Sigmoid colon (tissue), 4 donors: ENCODE data around the gene SH3RF2.

Source experiments
- POLR2AphosphoS5 ChIP-seq, 4 donors: sonication (generic); formaldehyde crosslinking; IDR thresholded peaks; one replicate each; pipeline ENCODE4 v1.6.1; 2017; ENCODE audit warnings: antibody characterized with exemption in 4 of 4
- TF ChIP-seq, protein P1 (sequence below), 4 experiments: fragments of 450-650 bp in 3 of 4; fragments of 200-600 bp in 1 of 4; IDR thresholded peaks; one replicate each; pipeline ENCODE4 v1.5.1; 2016 to 2019; ENCODE audit warnings: antibody characterized with exemption in 4 of 4, mild to moderate bottlenecking in 3 of 4, moderate library complexity in 2 of 4

DNA sequence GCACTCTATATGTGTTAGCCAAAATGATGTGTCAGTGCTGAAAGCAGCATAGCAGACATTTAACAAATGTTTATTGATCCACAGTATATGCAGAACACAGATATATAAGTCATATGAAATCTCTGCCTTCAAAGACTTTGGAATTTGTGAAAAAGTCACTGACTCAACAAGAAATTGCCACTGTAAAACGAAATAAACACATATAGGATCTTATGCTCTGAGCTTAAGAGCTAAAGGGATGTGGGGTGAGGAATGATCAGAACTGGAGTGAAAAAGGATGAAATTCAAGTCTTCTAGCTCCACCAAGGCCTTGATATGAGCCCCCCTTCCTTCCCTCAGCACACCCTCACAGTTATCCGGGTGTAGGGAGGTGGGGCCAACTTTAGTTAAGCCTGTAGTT, 119.1 kb downstream of the SH3RF2 start:
- no peak for TF ChIP-seq POLR2AphosphoS5 (IDR thresholded peaks at IDR 0.05)
- TF ChIP-seq, protein P1, sequence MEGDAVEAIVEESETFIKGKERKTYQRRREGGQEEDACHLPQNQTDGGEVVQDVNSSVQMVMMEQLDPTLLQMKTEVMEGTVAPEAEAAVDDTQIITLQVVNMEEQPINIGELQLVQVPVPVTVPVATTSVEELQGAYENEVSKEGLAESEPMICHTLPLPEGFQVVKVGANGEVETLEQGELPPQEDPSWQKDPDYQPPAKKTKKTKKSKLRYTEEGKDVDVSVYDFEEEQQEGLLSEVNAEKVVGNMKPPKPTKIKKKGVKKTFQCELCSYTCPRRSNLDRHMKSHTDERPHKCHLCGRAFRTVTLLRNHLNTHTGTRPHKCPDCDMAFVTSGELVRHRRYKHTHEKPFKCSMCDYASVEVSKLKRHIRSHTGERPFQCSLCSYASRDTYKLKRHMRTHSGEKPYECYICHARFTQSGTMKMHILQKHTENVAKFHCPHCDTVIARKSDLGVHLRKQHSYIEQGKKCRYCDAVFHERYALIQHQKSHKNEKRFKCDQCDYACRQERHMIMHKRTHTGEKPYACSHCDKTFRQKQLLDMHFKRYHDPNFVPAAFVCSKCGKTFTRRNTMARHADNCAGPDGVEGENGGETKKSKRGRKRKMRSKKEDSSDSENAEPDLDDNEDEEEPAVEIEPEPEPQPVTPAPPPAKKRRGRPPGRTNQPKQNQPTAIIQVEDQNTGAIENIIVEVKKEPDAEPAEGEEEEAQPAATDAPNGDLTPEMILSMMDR (IDR thresholded peaks at IDR 0.05), result no peak
